H4 (cell line): Measurements from ENCODE around the gene PARD6B. TPM values are rescaled to one million over a fixed set of nuclear protein-coding genes. Genes with fewer than 3 reads are reported as not detected.
"Not testable (repeated sequence)": the region's sequence is repeated elsewhere in the genome, so short reads cannot be mapped to it uniquely, and the experiment has no call there.

ENCODE experiments used
- DNase-seq: peaks from one replicate; pipeline ENCODE4 v3.0.0-alpha.2; 2015; ENCODE audit warnings: low spot score
- total RNA-seq: library from RNA; depleted of rRNA; stranded (reverse); fragments of >200 nt; shearing (Covaris generic); gene quantifications from 2 replicates; pipeline ENCODE4 v1.2.3, GENCODE V29; 2014

Gene PARD6B
- total RNA-seq, 1 experiment from 2014 or later, result 3.3 TPM

DNA sequence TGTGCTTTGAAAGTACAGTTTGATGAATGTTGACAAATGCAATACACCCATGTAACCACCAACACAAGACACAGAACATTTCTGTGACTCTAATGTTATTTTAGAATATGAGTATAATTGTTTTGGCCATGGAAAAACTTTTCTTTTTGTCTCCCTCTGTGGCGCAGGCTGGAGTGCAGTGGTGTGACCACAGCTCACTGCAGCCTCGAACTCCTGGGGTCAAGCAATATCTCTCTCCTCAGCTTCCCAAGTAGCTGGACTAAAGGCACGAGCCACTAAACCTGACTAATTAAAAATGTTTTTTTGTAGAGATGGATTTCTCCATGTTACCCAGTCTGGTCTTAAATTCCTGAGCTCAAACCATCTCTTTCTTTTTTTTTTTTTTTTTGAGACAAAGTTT, 43.1 kb downstream of the PARD6B start:
- no peak for DNase-seq

GRCh38 chr20:50776122-50776817, 44.9 kb downstream of the PARD6B start:
- DNase-seq, result no peak

DNA sequence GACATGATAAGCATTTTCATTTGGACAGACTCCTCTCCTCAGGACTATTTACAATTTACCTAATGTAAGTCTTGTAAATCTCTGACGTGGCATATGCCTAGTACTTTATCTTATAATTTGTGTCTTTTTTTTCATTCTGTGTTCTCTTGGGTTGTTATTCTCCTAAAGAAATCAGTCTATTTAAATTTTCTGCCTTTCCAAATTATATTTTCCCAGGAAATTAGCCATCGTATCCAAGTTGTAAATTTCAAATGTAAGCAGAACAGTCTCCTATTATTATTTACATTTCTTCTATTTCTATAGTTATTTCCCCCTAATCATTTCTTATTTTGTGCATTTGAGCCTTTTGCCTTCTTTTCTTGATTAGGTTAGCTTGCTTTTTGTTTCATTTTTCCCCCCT, 46.0 kb downstream of the PARD6B start:
- DNase-seq, result no peak

- not testable (repeated sequence) for DNase-seq
Measured at GRCh38 chr20:50778994-50779393, 47.6 kb downstream of the PARD6B start.

GRCh38 chr20:50783390-50783789, 52.0 kb downstream of the PARD6B start:
- no peak for DNase-seq

DNA sequence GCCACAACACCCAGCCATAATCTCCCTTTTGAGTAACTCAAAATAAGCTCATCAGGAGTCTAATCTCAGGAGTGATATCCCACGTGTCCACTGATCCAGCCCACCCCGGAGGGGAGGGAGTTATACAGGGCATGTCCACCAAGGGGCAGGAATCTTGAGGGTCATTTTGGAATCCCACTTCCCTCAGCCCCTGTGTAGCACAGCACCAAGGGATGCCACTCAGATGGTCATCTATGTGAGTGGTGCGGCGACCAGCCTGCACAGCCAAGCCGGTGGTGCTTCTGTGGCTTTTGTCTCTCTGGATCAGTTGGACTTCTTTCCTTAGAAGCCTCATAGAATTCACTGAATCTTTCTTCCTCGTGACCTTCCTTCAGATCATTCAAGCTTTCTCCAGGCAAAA, 52.5 kb downstream of the PARD6B start:
- DNase-seq, result no peak

- no peak for DNase-seq
Measured at GRCh38 chr20:50784464-50784863, 53.1 kb downstream of the PARD6B start.

GRCh38 chr20:50786703-50787102, 55.3 kb downstream of the PARD6B start:
- DNase-seq, result no peak

- DNase-seq, result no peak
Measured at GRCh38 chr20:50787181-50787580, 55.8 kb downstream of the PARD6B start.

- DNase-seq, result peak; percentile 60
Measured at GRCh38 chr20:50788045-50788991, 56.9 kb downstream of the PARD6B start.

DNA sequence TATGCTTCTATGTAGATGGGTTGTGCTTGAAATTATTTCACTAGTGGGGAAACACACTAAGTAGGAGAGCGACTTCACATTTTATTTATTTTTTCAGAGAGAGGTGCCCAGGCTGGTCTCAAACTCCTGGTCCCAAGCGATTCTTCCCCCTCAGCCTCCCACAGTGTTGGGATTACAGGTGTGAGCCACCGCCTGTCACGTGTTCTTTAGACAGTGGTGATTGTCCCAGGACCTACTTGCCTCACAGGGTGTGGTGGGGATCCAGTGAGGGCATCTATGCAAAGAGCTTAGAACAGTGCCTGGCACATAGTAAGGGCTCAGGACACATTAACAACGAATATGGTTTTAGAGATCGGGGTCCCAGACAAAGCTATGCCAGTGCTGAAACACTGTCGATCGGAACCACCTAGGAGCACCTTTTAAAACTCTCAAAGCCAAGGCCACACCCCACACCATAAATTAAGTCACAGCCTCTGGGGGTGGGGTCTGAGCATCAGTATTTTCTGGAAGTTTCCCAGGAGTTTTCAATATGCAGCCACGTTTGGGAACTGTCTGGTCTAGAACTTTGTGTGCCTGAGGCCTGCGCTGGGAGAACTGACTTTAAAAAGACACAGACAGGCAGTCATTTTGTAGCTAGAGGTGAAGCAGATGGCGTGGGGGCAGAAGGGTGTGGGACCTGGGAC, 58.7 kb downstream of the PARD6B start:
- DNase-seq, result no peak

DNA sequence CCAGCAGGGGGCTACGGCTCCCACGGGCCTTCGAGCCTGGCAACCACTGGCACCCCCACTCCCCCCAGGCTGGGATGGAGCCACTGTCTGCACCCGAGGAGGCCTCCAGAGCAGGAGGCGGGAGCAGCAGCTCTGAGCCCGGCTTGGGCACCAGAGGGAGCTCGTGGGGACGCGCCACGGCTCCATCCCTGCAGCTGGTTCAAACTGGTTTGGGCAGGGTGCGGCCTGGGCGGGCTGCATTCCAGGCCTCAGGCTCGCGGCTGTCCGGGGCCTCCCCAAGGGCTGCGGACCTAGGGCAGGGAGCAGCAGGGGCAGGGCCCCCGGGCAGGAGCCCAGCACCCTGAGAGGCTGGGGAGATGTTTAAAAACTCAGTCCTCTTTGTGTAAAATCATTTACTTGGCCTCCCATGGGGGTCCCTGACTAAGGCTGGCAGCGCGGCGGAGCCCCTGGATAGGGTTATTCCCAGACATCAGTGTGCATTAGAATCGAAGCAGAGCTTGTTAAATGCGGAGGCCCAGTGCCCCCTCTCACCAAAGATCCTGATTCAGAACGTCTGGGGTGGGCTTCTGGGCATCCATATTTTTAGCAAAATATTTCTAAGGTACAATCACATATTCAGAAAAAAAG, 59.4 kb downstream of the PARD6B start:
- peak; percentile 89 for DNase-seq

DNA sequence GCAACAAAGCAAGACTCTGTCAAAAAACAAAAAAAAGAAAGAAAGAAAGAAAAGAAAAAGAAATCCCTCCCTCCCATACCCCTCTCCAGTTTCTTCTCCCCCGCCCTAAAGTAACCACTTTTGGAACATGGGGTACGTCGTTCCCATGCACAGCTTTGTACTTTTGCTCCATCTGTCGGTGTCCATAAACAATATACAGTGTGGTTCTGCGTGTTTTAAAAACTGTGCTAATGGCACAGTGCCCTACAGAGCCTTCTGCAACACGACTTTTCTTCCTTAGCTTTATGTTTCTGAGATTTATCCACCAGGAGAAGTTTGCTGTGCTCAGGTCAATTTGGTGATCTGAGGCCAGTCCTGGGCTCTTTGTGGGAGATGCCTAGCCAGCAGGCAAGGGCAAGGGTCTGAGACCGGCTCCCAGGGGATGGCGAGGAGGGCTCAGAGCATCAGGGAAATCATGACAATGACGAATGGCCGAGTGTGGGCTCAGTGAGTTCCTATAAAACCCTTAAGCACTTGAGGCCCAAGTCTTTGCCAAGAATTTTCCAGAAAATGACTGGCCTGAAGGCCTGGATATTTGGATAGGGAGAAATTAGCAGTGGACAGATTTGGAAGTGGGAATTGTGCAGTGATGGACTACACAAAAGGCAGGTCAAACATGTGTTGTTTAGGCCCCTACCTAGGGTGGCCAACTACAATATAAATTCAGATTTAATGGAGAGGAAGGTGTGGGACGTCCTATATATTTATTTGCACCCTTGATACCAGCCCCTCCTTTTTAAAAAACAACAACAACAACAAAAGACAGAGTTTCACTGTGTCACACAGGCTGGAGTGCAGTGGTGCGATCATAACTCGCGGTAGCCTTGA, 61.6 kb downstream of the PARD6B start:
- no peak for DNase-seq

DNA sequence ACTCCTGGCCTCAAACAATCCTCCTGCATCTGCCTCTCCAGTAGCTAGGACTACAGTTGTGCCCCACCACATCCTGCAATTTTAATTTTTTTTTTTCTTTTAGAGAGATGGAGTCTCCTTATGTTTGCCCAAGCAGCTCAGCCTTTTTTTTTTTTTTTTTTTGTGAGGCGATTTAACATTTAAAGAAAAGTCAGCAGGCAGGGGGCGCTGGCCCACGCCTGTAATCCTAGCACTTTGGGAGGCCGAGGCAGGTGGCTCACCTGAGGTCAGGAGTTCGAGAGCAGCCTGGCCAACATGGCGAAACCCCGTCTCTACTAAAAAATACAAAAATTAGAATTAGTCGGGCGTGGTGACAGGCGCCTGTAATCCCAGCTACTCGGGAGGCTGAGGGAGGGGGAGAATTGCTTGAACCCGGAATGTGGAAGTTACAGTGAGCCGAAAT, 62.2 kb downstream of the PARD6B start:
- DNase-seq, result not testable (repeated sequence)

DNA sequence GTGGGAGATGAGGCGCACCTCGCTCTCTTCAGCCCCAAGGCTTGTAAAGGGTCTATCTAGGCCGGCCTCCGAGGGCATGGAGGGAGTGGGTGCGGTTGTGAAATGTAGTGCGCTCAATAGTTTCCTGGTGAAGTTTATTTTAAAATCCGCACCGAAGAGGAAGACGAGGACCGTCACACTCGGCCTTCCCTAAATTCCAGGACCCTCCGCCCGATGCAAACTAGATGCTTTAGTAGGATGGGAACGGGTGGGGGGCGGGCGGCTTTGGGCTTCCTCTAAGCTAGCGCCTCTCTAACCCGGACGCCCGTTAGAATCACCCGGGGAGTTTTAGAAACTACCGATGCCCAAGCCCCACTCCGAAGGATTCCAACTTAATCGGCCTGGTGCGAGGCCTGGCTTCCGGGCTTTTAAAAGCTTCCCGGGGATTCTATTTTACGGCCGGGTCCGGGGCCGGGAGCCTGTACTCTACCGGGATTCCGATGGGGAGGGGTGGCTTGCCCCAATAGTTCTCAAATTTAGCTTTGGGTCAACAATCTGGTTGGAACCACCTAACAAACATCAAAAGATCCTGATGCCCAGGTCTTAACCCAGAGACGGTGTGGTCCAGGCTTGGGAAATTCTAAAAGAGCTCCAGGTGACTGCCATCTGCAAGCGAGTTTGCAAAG, 62.9 kb downstream of the PARD6B start:
- DNase-seq, result no peak

DNA sequence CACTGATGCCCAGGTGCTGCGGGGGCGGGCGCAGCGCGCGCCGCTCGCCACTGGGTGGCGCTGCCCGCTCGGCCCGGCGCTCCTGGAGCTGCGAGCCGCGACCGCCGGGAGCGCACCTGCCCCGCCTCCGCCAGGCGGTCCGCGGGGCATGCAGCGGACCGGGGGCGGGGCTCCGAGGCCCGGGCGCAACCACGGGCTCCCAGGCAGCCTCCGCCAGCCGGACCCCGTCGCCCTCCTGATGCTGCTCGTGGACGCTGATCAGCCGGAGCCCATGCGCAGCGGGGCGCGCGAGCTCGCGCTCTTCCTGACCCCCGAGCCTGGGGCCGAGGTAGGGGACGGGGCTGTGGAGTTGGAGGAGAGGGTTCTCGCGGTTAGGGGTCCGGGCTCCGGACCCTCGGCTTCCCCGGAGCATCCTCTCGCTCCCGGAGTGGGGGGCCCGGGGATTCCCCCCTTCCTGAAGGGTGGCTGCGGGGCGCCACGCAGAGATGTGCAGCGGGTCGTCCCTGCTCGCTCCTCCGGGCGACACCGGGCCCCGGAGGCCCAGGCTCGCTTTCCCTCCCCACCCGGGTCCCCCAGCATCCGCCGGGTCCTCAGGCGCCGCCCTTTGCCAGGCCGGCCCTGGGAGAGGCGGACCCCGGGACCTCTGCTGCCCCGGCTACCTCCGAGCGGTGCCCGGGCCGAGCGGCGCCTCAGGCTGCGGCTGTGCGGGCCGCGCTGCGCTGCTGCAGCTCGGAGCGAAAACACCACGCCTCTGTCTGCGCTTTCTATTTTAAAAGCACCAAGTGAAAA, 63.7 kb downstream of the PARD6B start, which contains the start of gene BCAS4:
Gene BCAS4, plus strand, starts transcription at position 216 of the 789 bp plus-strand sequence. Its CDS starts 23 bp downstream, at position 239.
- peak; percentile 48 for DNase-seq

DNA sequence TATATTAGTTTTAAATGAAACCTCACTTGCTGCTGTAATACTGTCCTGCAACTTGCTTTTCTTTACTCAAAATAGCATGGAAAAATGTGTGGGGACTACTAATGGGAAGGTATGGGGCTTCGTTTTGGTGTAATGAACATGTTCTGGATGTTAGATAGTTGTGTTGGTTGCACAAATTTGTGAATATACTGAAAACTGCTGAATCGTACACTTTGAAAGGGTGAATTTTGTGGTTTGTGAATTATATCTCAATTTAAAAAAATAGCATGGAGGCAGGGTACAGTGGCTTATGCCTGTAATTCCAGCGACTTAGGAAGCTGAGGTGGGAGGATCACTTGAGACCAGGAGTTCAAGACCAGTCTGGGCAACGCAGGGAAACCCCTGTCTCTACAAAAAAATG, 65.8 kb downstream of the PARD6B start:
- no peak for DNase-seq

- DNase-seq, result no peak
Measured at GRCh38 chr20:50798650-50799049, 67.3 kb downstream of the PARD6B start.

GRCh38 chr20:50799176-50799889, 68.0 kb downstream of the PARD6B start:
- DNase-seq, result no peak
